M059J (cell line): Measurements from ENCODE around the gene SCD5. TPM values are rescaled to one million over a fixed set of nuclear protein-coding genes. Genes with fewer than 3 reads are reported as not detected.

Experiments
- DNase-seq: peaks from one replicate; pipeline ENCODE4 v3.0.0-alpha.2; 2012; ENCODE audit warnings: low read depth
- total RNA-seq: library from RNA; depleted of rRNA; stranded (reverse); fragments of >200 nt; shearing (Covaris generic); gene quantifications from 2 replicates; pipeline ENCODE4 v1.2.3, GENCODE V29; 2014; rRNA removed

SCD5 gene
- total RNA-seq, 1 experiment from 2014 or later: 26.1 TPM

GRCh38 chr4:82589756-82590155 lies 208.8 kb downstream of the SCD5 start:
- DNase-seq: no peak

GRCh38 chr4:82588771-82589270 lies 209.8 kb downstream of the SCD5 start:
- no peak for DNase-seq

GRCh38 chr4:82587826-82588540 lies 210.6 kb downstream of the SCD5 start:
- no peak for DNase-seq

- DNase-seq: no peak
These were observed 212.7 kb downstream of the SCD5 start for GRCh38 chr4:82585690-82586435.

- DNase-seq: no peak
These were observed 213.7 kb downstream of the SCD5 start for GRCh38 chr4:82584931-82585330.

GRCh38 chr4:82583897-82584587 lies 214.6 kb downstream of the SCD5 start:
- no peak for DNase-seq

- no peak for DNase-seq
These were observed 218.7 kb downstream of the SCD5 start for GRCh38 chr4:82579932-82580331.

Other genes starting within 250 kb of the SCD5 start
- gene TMEM150C, start 236.8 kb downstream of the SCD5 start, total RNA-seq: 1.8 and 4.0 TPM in 2 replicates
- 165 and 205 TPM in 2 replicates for gene SEC31A, start 92.4 kb upstream of the SCD5 start, total RNA-seq
- 0.96 and 2.6 TPM in 2 replicates for gene THAP9, start 101.9 kb upstream of the SCD5 start, total RNA-seq
- gene LIN54, start 212.0 kb upstream of the SCD5 start, total RNA-seq: 15.6 and 21.4 TPM in 2 replicates
- 84.6 and 85.8 TPM in 2 replicates for gene COPS4, start 236.4 kb upstream of the SCD5 start, total RNA-seq